Measurements from ENCODE around the gene PDE3A.
A peak's percentile ranks its signal among the peaks of the same experiment; 100 is the strongest.

Gene PDE3A

DNA sequence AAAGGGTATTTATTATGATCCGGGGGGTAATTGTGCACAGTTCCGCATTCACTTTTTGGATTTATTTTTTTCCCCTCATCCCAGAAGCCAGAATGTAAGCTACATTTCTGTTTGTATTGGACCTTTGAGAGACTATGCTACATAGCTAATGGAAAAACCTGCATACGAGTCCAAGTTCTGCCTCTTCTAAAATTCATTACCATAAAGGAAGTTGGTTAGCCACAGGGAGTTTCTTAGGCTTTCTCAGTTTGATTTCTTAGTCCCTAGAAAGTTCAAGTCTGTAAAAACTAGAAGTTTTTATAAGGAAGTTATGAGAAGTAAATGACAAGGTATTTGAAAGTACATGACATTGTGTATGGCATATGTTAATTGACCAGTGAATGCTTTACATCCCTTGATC is 138.7 kb downstream of the PDE3A start:
- H3K4me3 ChIP-seq (replicated peaks; ENCODE audit: low read depth, low read length) = no peak overlapping the region
- no peak for DNase-seq (ENCODE audit: low read depth)
- TF ChIP-seq, protein P1, sequence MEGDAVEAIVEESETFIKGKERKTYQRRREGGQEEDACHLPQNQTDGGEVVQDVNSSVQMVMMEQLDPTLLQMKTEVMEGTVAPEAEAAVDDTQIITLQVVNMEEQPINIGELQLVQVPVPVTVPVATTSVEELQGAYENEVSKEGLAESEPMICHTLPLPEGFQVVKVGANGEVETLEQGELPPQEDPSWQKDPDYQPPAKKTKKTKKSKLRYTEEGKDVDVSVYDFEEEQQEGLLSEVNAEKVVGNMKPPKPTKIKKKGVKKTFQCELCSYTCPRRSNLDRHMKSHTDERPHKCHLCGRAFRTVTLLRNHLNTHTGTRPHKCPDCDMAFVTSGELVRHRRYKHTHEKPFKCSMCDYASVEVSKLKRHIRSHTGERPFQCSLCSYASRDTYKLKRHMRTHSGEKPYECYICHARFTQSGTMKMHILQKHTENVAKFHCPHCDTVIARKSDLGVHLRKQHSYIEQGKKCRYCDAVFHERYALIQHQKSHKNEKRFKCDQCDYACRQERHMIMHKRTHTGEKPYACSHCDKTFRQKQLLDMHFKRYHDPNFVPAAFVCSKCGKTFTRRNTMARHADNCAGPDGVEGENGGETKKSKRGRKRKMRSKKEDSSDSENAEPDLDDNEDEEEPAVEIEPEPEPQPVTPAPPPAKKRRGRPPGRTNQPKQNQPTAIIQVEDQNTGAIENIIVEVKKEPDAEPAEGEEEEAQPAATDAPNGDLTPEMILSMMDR (IDR thresholded peaks at IDR 0.05; ENCODE audit: low read length, missing control alignments) = no peak

DNA sequence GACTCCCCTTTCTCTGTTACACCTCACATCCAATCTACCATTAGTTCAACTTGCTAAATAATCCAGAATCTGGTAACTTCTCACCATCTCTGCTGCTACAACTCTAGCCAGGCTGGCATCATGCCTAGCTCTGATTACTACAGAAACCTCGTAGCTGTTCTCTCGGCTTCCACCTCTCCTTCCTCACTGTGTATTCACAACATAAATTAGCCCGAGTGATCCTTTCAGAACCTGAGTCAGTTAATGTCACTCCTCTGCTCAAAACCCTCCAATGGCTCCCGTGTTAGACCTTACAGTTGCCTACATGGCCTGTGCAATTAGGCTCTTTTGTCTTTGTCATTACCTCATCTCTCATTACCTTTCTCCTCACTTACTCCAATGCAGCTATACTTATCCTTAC is 139.4 kb downstream of the PDE3A start:
- DNase-seq (ENCODE audit: low read depth) = peak; percentile 18
- TF ChIP-seq, protein P1 (IDR thresholded peaks at IDR 0.05; ENCODE audit: low read length, missing control alignments) = no peak
- H3K4me3 ChIP-seq (replicated peaks; ENCODE audit: low read depth, low read length) = no peak overlapping the region

DNA sequence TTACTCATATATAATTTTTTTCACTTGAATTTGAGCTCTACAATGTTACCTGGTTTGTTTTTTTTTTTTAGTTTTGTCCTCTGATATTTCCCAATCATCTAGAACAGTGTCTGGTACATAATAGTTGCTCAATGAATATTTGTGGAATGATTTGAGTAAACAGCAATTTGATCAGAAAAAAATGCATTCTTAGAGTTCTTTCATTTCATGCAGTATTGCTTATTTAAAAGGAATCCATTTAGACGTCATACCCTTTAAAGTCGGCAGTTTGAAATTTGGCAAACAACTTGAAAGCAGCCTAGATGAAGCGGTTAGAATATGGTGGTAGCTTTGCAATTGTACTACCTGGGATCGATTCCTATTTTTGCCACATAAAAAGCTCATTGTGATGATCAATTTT is 140.0 kb downstream of the PDE3A start:
- peak; percentile 67 for DNase-seq (ENCODE audit: low read depth)
- TF ChIP-seq, protein P1 (IDR thresholded peaks at IDR 0.05; ENCODE audit: low read length, missing control alignments) = no peak
- no peak overlapping the region for H3K4me3 ChIP-seq (replicated peaks; ENCODE audit: low read depth, low read length)

DNA sequence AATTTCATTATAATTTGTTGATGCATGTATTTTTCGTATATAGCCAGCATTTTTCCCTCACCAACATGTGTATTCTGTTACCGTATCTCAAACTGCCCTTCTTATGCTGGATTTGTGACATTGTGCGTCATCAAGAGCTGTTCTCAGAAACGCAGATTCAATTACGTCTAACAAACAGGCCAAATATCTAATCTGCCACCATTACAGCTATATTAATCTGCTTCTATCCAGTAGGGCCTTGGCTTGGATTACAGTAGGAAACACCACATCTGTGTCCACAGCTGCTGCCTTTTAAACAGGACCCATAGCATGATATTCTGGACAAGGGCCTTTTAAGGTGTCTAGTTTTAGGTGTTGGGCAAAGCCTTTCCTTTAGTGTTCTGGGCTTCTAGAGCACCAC is 140.6 kb downstream of the PDE3A start:
- TF ChIP-seq, protein P1 (IDR thresholded peaks at IDR 0.05; ENCODE audit: low read length, missing control alignments) = no peak
- H3K4me3 ChIP-seq (replicated peaks; ENCODE audit: low read depth, low read length) = no peak overlapping the region
- peak; percentile 58 for DNase-seq (ENCODE audit: low read depth)

DNA sequence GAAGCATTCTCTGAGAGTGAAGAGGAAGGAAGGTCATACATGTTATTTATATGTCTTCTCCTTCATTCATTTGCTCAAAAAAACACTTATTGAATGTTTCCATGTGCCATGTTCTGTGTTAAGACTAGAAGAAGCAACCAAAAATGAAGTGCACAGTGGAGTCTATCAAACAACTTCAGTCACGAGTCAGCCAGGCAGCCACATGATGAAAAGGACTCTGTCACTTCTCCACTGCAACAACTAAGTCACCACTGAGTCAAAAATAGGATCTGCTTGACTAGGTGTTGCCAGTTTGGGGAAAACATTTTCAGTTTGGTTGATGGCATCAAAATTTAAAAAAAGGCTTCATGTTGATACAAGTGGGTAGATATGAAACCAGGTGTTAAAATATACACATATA is 142.5 kb downstream of the PDE3A start:
- TF ChIP-seq, protein P1 (IDR thresholded peaks at IDR 0.05; ENCODE audit: low read length, missing control alignments) = no peak
- DNase-seq (ENCODE audit: low read depth) = no peak

DNA sequence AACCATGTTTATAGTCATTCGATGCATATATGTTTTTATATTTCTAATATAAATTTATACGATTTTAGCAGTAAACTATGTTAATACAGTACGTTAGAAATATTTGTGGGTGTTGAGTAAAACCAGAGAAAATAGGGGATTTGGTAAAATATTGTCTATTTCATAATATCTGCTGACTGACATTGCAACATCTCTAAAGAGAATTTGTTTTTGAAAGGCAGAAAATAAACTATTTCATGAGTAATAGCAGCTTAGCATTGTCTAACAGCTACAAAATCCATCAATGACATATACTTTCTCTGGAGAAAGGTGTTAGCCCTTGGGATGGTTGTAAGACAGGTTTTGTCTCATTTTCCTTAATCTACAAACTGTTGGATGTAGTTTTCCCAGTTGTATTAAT is 144.9 kb downstream of the PDE3A start:
- H3K4me3 ChIP-seq (replicated peaks; ENCODE audit: low read depth, low read length) = no peak overlapping the region
- TF ChIP-seq, protein P1 (IDR thresholded peaks at IDR 0.05; ENCODE audit: low read length, missing control alignments) = no peak
- peak; percentile 38 for DNase-seq (ENCODE audit: low read depth)

More for the DNA sequence above, 142.5 kb downstream of the PDE3A start:
- no peak overlapping the region for H3K4me3 ChIP-seq (replicated peaks; ENCODE audit: low read depth, low read length)

DNA sequence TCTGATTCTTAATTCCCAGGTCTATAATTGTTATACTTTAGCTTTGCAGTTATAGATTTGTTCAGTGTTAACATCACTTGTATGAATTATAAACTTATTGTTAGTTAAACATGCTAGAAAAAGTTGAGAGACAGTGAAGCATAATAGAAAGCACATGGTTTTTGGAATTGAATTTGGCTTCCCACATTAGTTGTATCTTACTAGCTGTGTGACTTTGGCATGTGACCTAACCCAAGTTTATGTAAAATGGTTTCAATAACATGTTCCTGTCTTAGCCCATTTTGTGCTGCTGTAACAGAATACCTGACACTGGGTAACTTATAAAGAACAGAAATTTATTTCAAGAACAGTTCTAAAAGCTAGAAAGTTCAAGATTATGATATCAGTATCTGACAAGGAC is 146.3 kb downstream of the PDE3A start:
- TF ChIP-seq, protein P1 (IDR thresholded peaks at IDR 0.05; ENCODE audit: low read length, missing control alignments) = no peak
- no peak for DNase-seq (ENCODE audit: low read depth)
- no peak overlapping the region for H3K4me3 ChIP-seq (replicated peaks; ENCODE audit: low read depth, low read length)

Measured in fibroblast of pulmonary artery (primary cell).